Anterior cingulate cortex (tissue), 58 donors: ENCODE measurements around the gene HSD17B10.
"Not testable (repeated sequence)": the region's sequence is repeated elsewhere in the genome, so short reads cannot be mapped to it uniquely, and the experiment has no call there.

Source experiments
- DNase-seq, 58 donors: peaks; one replicate each; lab custom pipeline; 2025; lab: John Stamatoyannopoulos, UW

The HSD17B10 gene

GRCh38 chrX:53433651-53434639, at the start of gene HSD17B10:
TSS of gene HSD17B10 (minus strand) at chrX:53434370. CDS start at chrX:53434345, 25 bp downstream.
- DNase-seq = peak in 57 of 58 donors; percentile 15 to 89 (median 74)

GRCh38 chrX:53483416-53483815, 49.2 kb upstream of the HSD17B10 start:
- DNase-seq = no peak

GRCh38 chrX:53481816-53482465, 47.8 kb upstream of the HSD17B10 start:
- DNase-seq = peak in 40 of 58 donors; percentile 0 to 45 (median 5)

GRCh38 chrX:53481093-53481492, 46.9 kb upstream of the HSD17B10 start:
- no peak for DNase-seq

- DNase-seq = no peak
Observed at GRCh38 chrX:53479301-53479700, 45.1 kb upstream of the HSD17B10 start.

GRCh38 chrX:53476371-53476770, 42.2 kb upstream of the HSD17B10 start:
- no peak for DNase-seq

- DNase-seq = no peak
Observed at GRCh38 chrX:53474707-53475106, 40.5 kb upstream of the HSD17B10 start.

GRCh38 chrX:53471346-53471745, 37.2 kb upstream of the HSD17B10 start:
- DNase-seq = no peak

- DNase-seq = not testable (repeated sequence)
Observed at GRCh38 chrX:53468659-53469058, 34.5 kb upstream of the HSD17B10 start.

GRCh38 chrX:53458082-53458481, 23.9 kb upstream of the HSD17B10 start:
- no peak for DNase-seq

- DNase-seq = no peak
Observed at GRCh38 chrX:53456254-53456653, 22.1 kb upstream of the HSD17B10 start.

GRCh38 chrX:53452812-53453211, 18.6 kb upstream of the HSD17B10 start:
- no peak for DNase-seq

- no peak for DNase-seq
Observed at GRCh38 chrX:53449632-53450031, 15.5 kb upstream of the HSD17B10 start.

- no peak for DNase-seq
Observed at GRCh38 chrX:53447441-53447840, 13.3 kb upstream of the HSD17B10 start.

GRCh38 chrX:53445977-53446376, 11.8 kb upstream of the HSD17B10 start:
- peak in 24 of 58 donors; percentile 0 to 19 (median 2) for DNase-seq

GRCh38 chrX:53442322-53442631, 8.1 kb upstream of the HSD17B10 start:
- peak in 2 of 58 donors; percentile 2 to 4 for DNase-seq

- peak in 56 of 58 donors; percentile 2 to 79 (median 43) for DNase-seq
Observed at GRCh38 chrX:53441531-53442321, 7.6 kb upstream of the HSD17B10 start.

- DNase-seq = peak in 35 of 58 donors; percentile 0 to 54 (median 11)
Observed at GRCh38 chrX:53440621-53441517, 6.7 kb upstream of the HSD17B10 start.

GRCh38 chrX:53440101-53440500, 5.9 kb upstream of the HSD17B10 start:
- peak in 1 of 58 donors; percentile 10 for DNase-seq

- DNase-seq = no peak
Observed at GRCh38 chrX:53438832-53439230, 4.7 kb upstream of the HSD17B10 start.
